Measurements from ENCODE around the gene CMTM4.

GRCh38 chr16:66618588-66619375 is 77.8 kb downstream of the CMTM4 start:
- TF ChIP-seq POLR2A (IDR thresholded peaks at IDR 0.05) (no peak), CTCF (IDR thresholded peaks at IDR 0.05) (no peak)

Measured in uterus (tissue), 2 donors.